ENCODE measurements around the gene TTC34. TPM values are rescaled to one million over a fixed set of nuclear protein-coding genes. Genes with fewer than 3 reads are reported as not detected.
"Not testable (repeated sequence)": the region's sequence is repeated elsewhere in the genome, so short reads cannot be mapped to it uniquely, and the experiment has no call there.

TTC34 gene
- total RNA-seq, 1 donor from 2014 or later, result 0.20 TPM

DNA sequence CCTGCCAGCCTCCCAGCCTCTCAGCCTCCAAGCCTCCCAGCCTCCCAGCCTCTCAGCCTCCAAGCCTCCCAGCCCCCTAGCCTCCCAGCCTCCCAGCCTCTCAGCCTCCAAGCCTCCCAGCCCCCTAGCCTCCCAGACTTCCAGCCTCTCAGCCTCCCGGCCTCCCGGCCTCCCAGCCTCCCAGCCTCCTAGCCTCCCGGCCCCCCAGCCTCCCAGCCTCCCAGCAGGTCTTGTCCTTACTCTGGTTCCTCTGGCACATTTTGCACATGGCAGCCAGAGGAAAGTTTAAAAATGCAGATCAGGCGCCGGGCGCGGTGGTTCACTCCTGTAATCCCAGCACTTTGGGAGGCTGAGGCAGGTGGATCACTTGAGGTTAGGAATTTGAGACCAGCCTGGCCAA, 2.5 kb downstream of the TTC34 start:
- DNase-seq (ENCODE audit: low read depth), result not testable (repeated sequence)

DNA sequence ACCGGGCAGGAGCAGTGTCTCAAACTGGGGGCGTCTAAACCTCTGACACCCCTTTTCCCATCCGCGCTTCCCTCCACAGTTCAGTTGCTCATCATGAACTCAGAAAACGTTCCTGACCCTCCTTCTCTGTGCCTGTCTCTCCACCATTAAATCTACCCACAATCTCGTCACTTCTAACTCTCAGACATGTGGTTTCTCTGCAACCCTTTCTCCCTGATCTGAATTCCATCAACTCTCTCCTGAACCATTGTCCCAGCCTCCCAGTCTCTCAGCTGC, 3.8 kb downstream of the TTC34 start:
- DNase-seq (ENCODE audit: low read depth), result no peak

DNA sequence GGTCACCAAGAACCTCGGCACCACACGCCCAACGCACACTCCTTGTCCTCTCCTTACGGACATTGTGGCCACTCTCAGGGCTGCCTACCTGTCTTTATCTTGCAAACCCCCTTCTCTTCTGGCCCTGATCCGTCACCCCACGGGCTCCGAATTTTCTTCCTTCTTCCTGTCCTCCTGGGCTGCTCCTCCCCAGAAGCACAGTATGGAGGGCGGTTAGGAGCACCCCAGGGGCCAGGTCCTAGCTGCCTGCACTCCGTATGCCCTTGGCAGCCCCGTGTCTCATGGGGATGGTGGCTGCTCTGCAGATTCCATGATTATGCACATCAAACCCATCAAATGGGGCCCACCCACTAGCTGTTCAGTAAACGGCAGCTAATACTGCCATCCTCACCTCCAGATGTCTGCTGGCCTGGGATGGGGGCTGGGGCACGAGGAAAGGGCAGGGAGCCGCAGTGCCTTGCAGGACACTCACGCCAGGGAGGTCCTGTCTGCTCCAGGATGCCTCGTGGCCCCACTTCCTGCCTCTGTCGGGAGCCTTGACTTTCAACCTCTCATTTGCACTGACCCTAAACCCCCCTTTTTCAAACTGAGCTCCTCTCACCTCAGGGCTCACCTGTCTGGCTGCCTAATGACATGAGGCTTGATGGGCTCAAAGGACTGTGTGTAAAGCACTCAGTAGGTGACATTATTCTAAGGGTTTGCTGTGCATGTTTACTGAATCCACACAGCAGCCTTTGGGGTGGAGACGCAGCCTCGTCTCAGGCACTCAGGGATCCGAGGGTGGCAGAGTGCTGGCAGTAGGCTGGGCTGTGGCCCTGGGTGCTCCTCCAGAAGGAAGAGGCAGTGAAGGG, 4.4 kb downstream of the TTC34 start:
- DNase-seq (ENCODE audit: low read depth), result no peak

DNA sequence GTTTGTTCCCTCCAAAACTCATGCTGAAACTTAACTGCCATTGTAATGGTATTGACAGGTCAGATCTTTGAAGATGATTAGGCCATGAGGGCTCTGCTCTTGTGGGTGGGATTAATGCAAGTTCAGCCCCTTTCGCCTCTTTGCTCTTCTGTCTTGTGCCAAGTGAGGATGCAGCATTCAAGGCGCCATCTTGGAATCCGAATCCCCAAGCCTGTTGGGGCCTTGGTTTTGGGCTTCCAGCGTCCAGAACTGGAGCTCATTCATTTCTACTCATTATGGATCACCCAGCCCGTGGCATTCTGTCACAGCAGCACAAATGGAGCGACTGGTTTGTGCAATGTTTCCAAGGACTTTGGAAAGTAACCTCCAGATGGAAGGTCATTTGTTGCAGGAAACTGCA, 5.6 kb downstream of the TTC34 start:
- DNase-seq (ENCODE audit: low read depth), result no peak

DNA sequence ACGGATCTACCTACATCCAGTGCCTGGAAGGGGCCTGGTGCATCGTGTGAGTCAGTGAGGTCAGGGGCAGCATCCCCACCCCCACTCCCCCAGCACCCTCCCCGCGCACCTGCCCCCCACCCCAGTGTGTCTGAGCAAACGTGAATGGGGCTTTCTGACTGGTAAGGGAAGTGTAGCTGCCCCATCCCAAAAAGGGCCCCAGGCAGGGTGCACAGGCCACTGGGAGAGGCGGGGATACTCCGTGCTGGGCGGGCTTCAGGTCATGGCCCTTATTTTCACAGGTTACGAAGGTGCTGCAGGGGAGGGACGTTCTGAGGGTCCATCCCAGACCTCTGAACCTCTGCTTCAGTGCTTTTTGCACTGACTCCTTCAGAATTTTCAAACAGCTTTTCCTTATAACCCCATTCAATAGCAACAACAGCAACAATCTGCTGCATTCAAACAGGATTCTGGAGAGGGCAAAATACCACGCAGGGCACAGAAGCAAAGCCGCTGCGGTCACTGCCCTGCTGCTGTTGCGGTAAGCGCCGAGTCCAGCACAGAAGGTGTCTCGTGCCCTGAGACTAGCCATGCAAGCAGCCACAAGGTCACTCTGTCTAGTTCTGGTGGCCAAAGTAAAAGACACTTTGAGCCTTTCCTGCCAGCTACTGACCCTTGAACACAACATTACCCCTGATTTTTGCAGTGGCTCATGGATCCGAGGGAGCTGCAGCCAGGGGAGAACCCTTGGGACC, 10.3 kb downstream of the TTC34 start:
- DNase-seq (ENCODE audit: low read depth), result no peak

DNA sequence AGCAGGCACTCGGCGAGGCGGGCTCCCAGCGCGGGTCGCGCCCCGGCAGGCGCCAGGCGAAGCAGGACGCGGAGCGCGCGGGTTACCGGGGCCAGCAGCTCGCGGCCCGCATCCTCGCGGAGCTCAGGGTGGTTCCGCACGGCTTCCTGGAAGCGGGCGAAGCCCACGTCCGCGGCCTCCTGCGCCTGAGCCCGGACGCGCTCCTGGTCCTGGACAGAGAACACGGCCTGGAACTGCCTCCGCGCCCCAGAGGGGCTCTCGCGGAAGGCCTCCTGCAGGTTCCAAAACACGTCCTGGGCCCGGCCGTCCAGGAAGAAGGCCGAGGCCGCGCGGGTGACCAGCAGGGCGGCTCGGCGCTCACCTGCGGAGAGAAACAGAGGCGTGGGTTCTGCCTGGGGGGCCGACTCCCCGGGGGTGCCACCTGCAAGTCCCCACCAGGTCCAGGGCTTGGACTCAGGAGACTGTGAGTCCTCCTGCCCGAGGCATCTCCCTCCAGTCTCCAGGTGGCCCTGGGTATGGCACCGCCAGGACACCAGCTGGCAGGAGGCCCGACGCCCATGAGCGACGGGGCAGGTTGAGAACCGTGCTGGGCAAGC, 11.4 kb downstream of the TTC34 start:
- DNase-seq (ENCODE audit: low read depth), result no peak

DNA sequence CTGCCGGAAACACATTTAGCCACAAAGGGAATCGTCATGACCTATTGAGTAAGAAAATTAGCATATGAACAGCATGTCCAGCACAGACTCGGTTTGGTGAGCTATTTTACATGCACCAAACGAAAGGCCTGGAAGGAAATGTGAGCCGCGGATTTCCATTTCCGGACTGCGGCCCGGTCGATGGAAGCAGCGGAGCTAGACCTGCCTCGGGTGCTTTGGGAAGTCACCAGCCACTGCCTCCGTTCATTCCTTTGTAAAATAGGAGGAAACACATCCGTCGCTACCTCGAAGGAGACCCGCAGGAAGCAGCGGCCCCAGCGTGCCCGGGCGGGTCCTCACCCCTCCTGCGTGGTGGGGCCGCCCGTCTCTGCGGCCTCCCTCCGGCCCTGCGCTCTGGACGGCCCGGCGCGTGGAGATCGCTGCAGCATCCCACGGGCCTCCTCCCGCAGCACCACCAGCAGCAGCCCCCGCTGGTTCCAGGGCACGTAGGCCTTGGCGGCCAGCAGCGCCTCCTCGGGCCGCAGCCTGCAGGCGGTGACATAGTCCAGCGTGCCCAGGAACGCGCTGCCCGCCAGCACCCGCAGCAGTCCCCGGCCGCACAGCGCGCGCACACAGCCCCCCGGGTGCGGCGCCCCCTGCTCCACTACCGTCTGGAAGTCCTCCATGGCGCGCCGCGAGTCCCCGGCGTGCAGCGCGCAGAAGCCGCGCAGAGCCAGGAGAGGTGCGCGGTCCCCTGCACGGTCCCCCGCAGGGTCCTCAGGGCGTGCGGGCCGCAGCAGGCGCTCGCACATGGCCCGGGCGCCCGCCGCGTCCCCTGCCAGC, 12.1 kb downstream of the TTC34 start:
- no peak for DNase-seq (ENCODE audit: low read depth)

DNA sequence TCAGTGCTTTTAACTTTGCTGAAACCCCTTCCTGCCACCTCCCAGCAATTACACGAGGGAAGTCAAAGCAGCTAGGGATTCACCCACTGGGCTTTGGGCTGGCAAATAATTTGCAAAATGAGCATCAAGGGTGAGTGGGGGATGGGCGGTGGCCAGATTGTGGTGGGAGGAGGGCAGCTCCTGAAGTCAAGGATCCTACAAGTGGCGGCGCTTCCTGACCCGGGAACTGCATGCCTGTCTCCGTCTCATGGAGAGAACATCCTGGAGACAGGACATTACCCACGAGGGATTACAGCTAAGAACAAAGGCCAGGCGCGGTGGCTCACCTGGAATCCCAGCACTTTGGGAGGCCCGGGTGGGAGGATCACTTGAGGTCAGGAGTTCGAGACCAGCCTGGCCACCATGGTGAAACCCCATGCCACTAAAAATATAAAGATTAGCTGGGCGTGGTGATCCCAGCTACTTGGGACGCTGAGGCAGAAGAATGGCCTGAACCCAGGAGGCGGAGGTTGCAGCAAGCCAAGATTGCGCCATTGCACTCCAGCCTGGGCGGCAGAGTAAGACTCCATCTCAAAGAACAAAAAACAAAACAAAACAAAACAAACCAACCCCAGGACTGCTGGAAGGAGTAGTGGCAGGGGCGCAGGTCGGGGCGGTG, 12.9 kb downstream of the TTC34 start:
- DNase-seq (ENCODE audit: low read depth), result no peak

DNA sequence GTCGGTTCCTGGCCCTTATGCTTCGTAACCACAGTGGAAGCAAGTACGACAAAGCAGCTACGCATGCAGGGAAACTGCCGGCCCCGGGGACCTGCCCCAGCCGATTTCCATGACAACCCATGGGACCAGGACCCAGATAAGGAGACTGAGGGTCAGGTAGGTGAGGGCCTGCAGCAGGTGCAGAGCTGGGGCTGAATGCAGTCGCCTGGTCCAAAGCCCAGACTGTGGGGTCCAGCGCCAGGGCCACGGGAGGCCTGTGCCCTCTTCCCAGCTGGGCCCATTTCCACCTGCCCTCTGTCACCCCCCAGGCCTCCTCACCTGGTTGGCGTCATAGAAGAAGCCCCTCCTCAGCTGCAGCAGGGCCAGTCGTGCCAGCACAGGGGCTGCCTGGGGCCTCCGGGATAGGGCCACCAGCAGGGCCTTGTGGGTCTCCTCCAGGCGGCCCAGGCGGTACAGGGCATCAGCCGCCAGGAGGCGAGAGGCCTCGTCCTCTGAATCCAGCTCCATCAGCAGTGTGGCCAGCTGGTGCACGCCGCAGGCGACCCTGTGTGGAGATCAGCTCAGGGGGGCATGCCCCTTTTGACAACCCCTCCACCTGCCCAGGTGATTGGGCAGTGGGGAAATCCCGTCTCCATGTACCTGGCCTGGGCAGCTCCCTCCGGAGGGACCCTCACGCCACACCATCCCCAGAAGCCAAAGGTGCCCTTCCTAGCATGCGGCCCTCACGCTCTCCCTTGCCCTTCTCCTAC, 14.2 kb downstream of the TTC34 start:
- no peak for DNase-seq (ENCODE audit: low read depth)

DNA sequence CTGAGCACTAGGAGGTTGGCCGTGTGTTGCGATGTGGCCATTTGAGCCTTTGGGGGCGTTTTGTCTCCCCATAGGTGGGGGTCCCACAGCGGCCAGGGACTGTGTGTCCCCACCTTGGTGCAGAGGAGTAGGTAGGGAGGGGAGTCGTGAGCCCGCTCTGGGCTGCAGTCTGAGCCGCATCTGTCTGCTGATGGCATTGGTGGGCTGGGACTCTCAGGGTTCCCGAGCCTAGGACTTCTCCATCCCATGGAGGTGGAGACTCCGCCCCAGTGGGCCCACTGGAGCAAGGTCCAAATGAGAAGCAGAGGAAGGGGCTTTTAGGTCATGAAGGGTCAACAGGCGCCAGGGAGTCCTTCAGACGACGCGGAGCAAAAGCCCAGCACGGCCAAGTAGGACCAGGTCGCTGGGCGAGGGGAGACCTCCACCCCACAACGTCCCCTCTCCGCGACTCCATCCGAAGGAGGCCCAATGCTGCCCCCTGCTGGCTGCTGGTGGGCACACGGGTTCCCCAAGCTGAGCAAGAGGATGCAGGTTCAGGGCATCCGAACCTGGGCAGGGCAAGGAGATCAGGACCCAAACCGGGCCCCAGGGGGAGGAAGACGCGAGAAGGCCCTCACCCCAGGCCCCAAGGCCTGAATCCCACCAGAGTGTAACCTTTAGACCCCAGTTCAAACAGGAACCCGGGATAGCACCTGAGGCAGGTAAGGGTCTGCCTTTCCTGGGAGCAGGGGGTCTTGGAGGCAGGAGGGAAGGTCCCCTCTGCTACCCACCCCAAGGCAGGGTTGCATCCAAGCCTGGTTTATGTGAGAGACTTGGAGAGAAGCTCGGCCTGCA, 14.9 kb downstream of the TTC34 start:
- DNase-seq (ENCODE audit: low read depth), result no peak

DNA sequence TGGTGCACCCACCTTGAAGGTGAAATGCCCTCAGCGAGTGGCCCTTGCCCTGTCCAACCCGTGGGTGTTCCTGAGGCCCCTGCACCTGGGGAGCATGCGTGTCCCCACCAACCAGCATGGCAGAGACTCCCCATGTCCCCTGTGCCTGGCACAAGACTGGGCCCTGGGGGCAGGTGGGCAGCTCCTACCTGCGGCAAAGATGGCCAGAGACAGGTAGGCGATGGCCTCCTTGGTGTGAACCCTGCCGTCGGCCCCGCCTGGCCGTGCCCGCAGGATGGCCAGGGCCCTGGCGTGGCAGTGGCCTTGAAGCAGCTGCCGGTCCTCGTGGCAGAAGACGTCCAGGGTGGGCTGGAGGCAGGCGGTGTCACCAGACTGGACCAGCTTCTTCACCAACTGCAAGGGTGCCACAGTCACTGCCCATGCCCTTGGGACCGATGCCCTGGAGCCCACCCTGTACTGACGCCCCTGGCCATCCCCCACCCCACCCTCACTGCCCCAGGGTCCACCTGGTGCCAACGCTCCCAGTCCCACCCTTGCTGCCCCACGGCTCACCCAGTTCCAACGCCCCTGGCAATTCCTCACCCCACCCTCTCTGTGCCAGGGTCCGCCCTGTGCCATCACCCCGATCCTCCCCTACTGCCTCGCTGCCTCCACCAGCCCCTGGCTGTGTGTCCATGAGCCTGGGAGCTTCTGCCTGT, 15.7 kb downstream of the TTC34 start:
- no peak for DNase-seq (ENCODE audit: low read depth)

DNA sequence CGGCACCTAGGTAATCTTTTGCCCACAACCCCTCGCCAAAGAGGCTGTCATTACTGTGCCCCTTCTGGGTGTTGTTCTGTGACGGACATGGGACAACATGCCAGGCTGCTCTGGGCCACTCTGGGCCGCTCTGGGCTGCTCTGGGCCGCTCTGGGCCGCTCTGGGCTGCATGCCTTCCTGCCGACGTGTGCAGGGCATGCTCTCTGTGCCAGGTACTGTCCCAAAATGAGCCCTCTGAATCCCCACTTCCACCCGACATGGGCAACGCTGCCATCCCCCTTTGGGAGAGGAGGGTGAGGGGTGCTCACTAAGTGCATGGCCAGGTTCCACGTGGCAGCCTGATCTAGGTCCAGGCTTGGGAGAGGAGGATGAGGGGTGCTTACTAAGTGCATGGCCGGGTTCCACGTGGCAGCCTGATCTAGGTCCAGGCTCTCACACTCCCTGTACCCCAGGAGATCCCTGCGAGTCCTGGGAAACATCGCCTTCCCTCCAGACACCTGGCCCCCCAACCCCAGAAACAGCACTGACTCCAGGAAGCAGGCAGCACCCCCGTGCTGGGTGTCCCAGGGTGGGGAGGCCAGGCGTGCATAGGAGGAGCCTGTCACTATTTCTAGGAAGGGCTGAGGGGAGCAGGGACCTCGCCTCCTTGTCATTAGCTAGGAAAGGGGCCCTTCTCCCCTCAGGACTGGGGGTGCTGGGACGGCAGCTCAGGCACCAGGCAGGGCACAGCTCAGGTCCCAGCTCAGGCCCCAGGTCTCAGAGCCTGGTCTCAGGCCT, 16.5 kb downstream of the TTC34 start:
- no peak for DNase-seq (ENCODE audit: low read depth)

DNA sequence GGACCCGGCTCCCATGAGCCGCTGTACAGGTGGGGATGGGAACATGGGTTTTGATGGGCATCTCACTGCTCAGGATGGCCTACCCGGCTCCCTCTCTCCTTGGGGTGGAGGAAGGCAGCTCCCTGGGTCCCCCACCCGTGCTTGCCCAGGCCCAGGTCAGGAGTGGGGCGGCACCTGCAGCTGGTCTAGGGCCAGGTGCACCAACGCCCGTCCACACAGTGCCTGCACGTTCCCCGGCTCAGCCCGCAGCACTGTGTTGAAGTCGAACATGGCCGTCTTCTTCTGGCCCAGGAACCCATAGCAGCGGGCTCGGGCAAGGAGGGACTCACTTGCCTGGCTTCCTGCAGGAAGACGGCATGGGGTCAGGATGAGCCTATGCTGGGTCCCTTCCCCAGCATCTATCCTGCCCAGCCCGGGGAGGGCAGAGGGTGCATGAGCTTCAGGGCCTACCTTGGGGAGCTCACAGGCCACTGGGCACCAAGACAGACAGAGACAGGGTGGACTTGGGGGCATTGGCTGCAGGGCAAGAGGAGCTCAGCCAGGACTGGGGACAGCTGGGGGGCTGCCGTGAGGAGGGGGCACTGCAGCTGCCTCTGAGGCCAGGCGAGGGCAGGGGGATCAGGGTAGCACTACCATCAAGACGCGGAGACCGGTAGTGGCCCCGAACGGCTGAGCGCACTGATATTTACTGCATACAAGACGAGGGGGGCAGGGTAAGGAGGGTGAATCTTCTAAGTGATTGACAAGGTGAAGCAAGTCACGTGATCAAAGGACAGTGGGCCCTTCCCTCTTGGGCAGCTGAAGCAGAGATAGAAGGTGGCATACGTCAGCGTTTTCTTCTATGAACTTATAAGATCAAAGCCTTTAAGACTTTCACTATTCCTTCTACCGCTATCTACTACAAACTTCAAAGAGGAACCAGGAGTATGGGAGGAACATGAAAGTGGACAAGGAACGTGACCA, 17.8 kb downstream of the TTC34 start:
- DNase-seq (ENCODE audit: low read depth), result no peak

DNA sequence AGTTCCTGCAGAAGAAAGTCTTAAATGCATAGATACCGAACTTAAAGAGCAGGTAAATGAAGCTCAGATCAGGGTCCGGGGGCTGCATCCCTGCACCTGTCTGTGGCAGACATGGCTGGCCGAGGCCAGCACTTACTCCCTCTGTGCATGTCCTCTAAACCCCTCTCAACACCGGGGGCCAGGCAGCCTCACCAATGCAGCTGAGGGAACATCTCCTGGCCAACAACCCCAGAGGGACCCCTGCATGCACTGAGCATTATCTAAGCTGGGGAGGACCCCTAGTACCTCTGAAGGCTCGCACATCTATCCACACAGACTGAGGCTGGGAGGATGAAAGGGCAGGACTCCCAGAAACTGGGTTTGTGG, 18.4 kb downstream of the TTC34 start:
- no peak for DNase-seq (ENCODE audit: low read depth)

DNA sequence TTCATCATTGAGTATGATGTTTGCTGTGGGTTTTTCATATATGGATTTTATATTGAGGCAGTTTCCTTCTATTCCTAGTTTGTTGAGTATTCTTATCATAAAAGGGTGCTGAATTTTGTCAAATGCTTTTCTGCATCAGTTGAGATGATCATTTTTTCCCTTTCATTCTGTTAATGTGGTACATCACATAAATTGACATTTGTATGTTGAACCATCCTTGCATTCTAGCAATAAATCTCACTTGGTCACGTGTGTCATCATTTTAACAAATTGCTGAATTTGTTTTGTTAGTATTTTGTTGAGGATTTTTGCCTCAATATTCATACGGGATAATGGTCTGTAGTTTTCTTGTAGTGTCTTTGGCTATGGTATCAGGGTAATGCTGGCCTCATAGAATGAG, 19.9 kb downstream of the TTC34 start:
- no peak for DNase-seq (ENCODE audit: low read depth)

DNA sequence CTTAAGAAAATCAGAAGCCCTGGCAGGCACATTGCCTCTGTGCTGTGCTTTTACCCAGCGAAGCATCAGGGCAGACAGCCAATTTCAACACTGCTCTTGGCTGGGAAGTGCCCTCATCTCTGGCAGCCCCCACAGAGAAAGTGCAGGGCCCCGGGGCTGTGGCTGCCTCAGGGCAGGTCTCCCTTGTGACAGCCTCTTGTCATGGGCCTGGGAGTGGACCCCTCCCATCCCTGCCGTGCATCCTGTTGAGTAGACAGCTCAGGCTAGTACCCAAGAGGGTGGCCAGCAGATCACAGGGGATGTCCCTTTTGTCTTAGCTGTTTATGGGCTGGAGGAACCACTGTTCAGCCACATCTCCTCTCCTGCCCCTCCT, 23.3 kb downstream of the TTC34 start:
- no peak for DNase-seq (ENCODE audit: low read depth)

DNA sequence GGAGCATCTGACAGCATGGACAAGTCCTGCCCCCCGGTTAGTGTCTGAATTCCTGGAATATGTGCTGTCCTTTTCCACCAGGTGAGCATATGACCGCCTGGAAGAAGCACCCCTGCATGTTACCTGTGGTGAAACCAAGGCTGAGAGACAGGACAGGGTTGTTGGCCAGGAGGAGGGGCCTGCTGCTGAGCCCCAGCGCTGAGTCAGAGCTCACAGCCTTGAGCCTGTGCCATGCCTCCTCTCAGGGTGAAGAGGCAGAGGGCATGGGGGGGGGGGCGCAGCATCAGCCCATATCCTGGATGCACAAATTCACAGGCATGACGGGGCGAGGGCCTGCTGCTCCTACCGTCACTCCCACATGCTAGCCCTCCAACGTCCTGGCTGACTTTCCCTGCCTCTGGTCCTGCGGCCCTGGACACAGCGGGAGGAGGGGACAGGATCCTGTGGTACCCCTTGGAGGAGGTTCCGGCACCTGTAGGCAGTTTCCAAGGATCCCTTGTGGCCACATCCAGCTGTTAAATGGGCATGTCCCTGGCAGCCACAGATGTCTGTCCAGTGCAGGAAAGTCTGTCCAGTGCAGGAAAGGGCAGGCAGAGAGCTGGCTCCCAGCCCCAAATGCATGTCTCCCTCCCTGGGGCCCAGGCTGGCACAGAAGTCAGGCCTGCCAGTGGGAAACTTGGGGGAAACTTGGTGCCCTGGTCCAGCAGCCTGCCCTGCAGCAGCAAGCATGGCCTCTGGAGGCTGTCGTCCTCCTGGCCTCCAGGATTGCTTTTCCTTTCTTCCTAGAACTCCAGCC, 23.9 kb downstream of the TTC34 start:
- no peak for DNase-seq (ENCODE audit: low read depth)

Data from renal cortical epithelial cell (primary cell).